ENCODE data around the gene PTPRD.
A peak's percentile ranks its signal among the peaks of the same experiment; 100 is the strongest.

Gene PTPRD

DNA sequence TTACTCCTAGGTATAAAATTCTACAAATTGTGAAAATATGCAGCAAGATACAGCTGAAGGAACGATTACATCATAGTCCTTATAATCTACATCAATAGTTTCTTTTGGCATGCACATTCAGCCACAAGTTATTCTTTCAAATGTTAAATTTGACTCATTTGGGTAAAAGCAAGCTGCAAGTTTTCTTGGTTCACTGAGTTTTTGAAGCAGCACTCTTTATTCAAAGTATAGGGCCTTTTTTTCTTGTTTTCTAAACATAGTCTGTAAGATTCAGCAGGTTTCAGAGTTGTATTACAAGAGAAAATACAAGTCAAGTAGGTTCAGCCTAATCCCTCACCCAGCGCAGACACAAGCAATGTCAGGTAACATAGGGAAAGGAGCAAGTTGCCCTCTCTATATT, 981.5 kb downstream of the PTPRD start:
- H3F3A ChIP-seq (ENCODE audit: control insufficient read depth, insufficient read depth): 0 out of 2 replicates have a peak, but pooled peaks cover 2% of the 10 kb centered on the region
- H3K79me2 ChIP-seq (ENCODE audit: control insufficient read depth, low read length): no peaks in the 10 kb centered on the region
- no peaks in the 10 kb centered on the region for H4K20me1 ChIP-seq (ENCODE audit: control insufficient read depth, insufficient read depth, low read depth, low read length)
- H3K27ac ChIP-seq (ENCODE audit: low read depth, low read length): 0 out of 2 replicates have a peak overlapping the region, but pooled peaks have one; percentile 28
- no peak overlapping the region for H3K4me3 ChIP-seq (ENCODE audit: low read length)
- H3K9me3 ChIP-seq (ENCODE audit: control insufficient read depth, insufficient read depth, low read length): peaks cover 3% of the 10 kb centered on the region; the same call in 1 of the 2 replicates
- peak overlapping the region; percentile 46 for H3K4me2 ChIP-seq (ENCODE audit: low read length)
- H3K36me3 ChIP-seq (ENCODE audit: control insufficient read depth, low read length): no peaks in the 10 kb centered on the region
- no peaks in the 10 kb centered on the region for H3K27me3 ChIP-seq (ENCODE audit: control insufficient read depth, low read length)
- H3K4me1 ChIP-seq (ENCODE audit: control insufficient read depth, low read length): peaks cover 45% of the 10 kb centered on the region
- H3K9me2 ChIP-seq (replicated peaks; ENCODE audit: control insufficient read depth, low read length): no peaks in the 10 kb centered on the region
- no peak for TF ChIP-seq EZH2phosphoT487 (IDR thresholded peaks at IDR 0.05; ENCODE audit: borderline replicate concordance, low read length)
- TF ChIP-seq, protein P1, sequence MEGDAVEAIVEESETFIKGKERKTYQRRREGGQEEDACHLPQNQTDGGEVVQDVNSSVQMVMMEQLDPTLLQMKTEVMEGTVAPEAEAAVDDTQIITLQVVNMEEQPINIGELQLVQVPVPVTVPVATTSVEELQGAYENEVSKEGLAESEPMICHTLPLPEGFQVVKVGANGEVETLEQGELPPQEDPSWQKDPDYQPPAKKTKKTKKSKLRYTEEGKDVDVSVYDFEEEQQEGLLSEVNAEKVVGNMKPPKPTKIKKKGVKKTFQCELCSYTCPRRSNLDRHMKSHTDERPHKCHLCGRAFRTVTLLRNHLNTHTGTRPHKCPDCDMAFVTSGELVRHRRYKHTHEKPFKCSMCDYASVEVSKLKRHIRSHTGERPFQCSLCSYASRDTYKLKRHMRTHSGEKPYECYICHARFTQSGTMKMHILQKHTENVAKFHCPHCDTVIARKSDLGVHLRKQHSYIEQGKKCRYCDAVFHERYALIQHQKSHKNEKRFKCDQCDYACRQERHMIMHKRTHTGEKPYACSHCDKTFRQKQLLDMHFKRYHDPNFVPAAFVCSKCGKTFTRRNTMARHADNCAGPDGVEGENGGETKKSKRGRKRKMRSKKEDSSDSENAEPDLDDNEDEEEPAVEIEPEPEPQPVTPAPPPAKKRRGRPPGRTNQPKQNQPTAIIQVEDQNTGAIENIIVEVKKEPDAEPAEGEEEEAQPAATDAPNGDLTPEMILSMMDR (IDR thresholded peaks at IDR 0.05; ENCODE audit: low read depth, low read length, poor library complexity, severe bottlenecking): no peak

DNA sequence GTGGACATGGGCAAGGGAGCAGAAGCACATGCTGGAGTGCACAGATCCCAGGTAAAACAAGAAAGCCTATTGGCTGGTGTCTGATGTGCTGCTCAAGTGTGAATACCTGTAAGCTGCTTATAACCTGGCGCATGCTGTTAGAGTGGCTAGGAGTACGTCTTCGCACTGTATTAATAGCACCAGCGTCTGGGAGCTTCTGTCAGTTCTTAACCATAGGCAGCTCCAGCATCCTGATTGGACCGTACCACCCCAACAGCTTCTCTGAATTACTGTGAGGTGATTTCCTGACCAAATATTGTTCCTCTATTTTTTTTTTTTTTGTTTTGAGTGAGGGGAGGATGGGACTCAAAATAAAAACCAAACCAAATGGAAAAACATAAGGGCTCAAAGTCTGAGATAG, 987.6 kb downstream of the PTPRD start:
- no peak overlapping the region for H3K4me3 ChIP-seq (ENCODE audit: low read length)
- TF ChIP-seq, protein P1 (IDR thresholded peaks at IDR 0.05; ENCODE audit: low read depth, low read length, poor library complexity, severe bottlenecking): no peak
- no peak for TF ChIP-seq EZH2phosphoT487 (IDR thresholded peaks at IDR 0.05; ENCODE audit: borderline replicate concordance, low read length)
- H3K79me2 ChIP-seq (ENCODE audit: control insufficient read depth, low read length): no peaks in the 10 kb centered on the region
- H3K36me3 ChIP-seq (ENCODE audit: control insufficient read depth, low read length): no peaks in the 10 kb centered on the region
- H3K4me2 ChIP-seq (ENCODE audit: low read length): no peak overlapping the region
- H3K9me3 ChIP-seq (ENCODE audit: control insufficient read depth, insufficient read depth, low read length): no peaks in the 10 kb centered on the region
- H3K27me3 ChIP-seq (ENCODE audit: control insufficient read depth, low read length): no peaks in the 10 kb centered on the region
- no peaks in the 10 kb centered on the region for H3F3A ChIP-seq (ENCODE audit: control insufficient read depth, insufficient read depth)
- peaks cover 19% of the 10 kb centered on the region for H3K4me1 ChIP-seq (ENCODE audit: control insufficient read depth, low read length)
- no peaks in the 10 kb centered on the region for H4K20me1 ChIP-seq (ENCODE audit: control insufficient read depth, insufficient read depth, low read depth, low read length)
- no peak overlapping the region for H3K27ac ChIP-seq (ENCODE audit: low read depth, low read length)
- H3K9me2 ChIP-seq (replicated peaks; ENCODE audit: control insufficient read depth, low read length): no peaks in the 10 kb centered on the region

DNA sequence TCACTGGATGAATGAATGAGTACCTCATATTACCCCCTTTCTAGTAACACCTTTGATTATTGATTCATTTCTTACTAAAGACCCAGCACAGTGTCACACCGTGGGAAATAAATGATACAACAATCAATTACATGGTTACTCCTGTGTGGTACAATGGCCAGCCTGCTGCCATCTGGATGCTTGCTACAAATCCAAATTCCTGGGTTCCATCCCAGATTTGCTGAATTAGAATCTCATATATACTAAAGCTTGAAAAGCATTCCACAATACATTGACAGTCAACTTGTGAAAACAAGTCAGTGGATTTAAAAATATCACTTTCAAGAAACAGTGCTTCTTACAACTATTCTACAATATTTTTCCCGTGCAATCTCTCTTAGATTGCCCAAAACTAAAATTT, 989.3 kb downstream of the PTPRD start:
- no peak overlapping the region for H3K4me3 ChIP-seq (ENCODE audit: low read length)

More for the DNA sequence above, 989.3 kb downstream of the PTPRD start:
- Histone ChIP-seq H3K36me3 (ENCODE audit: control insufficient read depth, low read length) (no peaks in the 10 kb centered on the region), H4K20me1 (ENCODE audit: control insufficient read depth, insufficient read depth, low read depth, low read length) (no peaks in the 10 kb centered on the region), H3K4me1 (ENCODE audit: control insufficient read depth, low read length) (peaks cover 8% of the 10 kb centered on the region), H3K9me3 (ENCODE audit: control insufficient read depth, insufficient read depth, low read length) (no peaks in the 10 kb centered on the region), H3K9me2 (replicated peaks; ENCODE audit: control insufficient read depth, low read length) (no peaks in the 10 kb centered on the region), H3K27ac (ENCODE audit: low read depth, low read length) (no peak overlapping the region), H3K4me2 (ENCODE audit: low read length) (no peak overlapping the region), H3K79me2 (ENCODE audit: control insufficient read depth, low read length) (no peaks in the 10 kb centered on the region), H3K27me3 (ENCODE audit: control insufficient read depth, low read length) (no peaks in the 10 kb centered on the region), H3F3A (ENCODE audit: control insufficient read depth, insufficient read depth) (no peaks in the 10 kb centered on the region)
- TF ChIP-seq, protein P1 (IDR thresholded peaks at IDR 0.05; ENCODE audit: low read depth, low read length, poor library complexity, severe bottlenecking): no peak
- no peak for TF ChIP-seq EZH2phosphoT487 (IDR thresholded peaks at IDR 0.05; ENCODE audit: borderline replicate concordance, low read length)

Data from DOHH2 (cell line).